KMS-11 (cell line): ENCODE measurements around the gene DHX9.

Experiments
- H2AFZ ChIP-seq: fragments of 200-600 bp; sonication (generic); 2 replicates; pipeline ENCODE4 v1.6.1; 2016; ENCODE audit warnings: antibody characterized with exemption, mixed run types, low read depth
- H3K27ac ChIP-seq: fragments of 200-600 bp; sonication (generic); 2 replicates; pipeline ENCODE4 v1.6.1; 2016; ENCODE audit warnings: mild to moderate bottlenecking, mixed run types
- H3K27me3 ChIP-seq: fragments of 200-600 bp; sonication (generic); 2 replicates; pipeline ENCODE4 v1.6.1; 2017; ENCODE audit warnings: mild to moderate bottlenecking, low read depth, mixed run types, moderate library complexity; ENCODE audit not compliant: insufficient read depth
- H3K36me3 ChIP-seq: fragments of 200-600 bp; sonication (generic); 2 replicates; pipeline ENCODE4 v1.6.1; 2017; ENCODE audit warnings: mild to moderate bottlenecking, mixed run types; ENCODE audit not compliant: insufficient read depth
- H3K4me1 ChIP-seq: fragments of 200-600 bp; sonication (generic); 2 replicates; pipeline ENCODE4 v1.6.1; 2016; ENCODE audit warnings: mild to moderate bottlenecking, low read depth, mixed run types; ENCODE audit not compliant: poor library complexity, severe bottlenecking
- H3K4me2 ChIP-seq: fragments of 200-600 bp; sonication (generic); 2 replicates; pipeline ENCODE4 v1.7.0; 2016; ENCODE audit warnings: mild to moderate bottlenecking, mixed run types
- H3K4me3 ChIP-seq: fragments of 200-600 bp; sonication (generic); IDR thresholded peaks from 2 replicates; pipeline ENCODE4 v1.6.1; 2017; ENCODE audit warnings: low read depth, low read length, mixed read lengths; ENCODE audit not compliant: insufficient read depth
- H3K79me2 ChIP-seq: fragments of 200-600 bp; sonication (generic); 2 replicates; pipeline ENCODE4 v1.6.1; 2016; ENCODE audit warnings: low read depth, mixed run types; ENCODE audit not compliant: insufficient read depth
- H3K9ac ChIP-seq: fragments of 200-600 bp; sonication (generic); 2 replicates; pipeline ENCODE4 v1.6.1; 2016; ENCODE audit warnings: mild to moderate bottlenecking, mixed run types
- H4K20me1 ChIP-seq: fragments of 200-600 bp; sonication (generic); 2 replicates; pipeline ENCODE4 v1.6.1; 2016; ENCODE audit warnings: mild to moderate bottlenecking, mixed run types; ENCODE audit not compliant: insufficient read depth
- CTCF ChIP-seq: fragments of 200-600 bp; sonication (generic); conservative IDR thresholded peaks from 2 replicates; pipeline ENCODE4 v1.6.1; 2017; ENCODE audit warnings: low read depth, mild to moderate bottlenecking, antibody characterized with exemption, low read length, moderate library complexity, mixed read lengths

The DHX9 gene

GRCh38 chr1:182875889-182876288, 36.7 kb downstream of the DHX9 start:
- Histone ChIP-seq H4K20me1 (no peaks in the 10 kb centered on the region), H3K4me2 (no peak overlapping the region), H3K9ac (no peak overlapping the region), H3K4me3 (no peak overlapping the region), H2AFZ (no peak overlapping the region), H3K79me2 (peaks cover 7% of the 10 kb centered on the region; the same call in 1 of the 2 replicates), H3K27me3 (no peaks in the 10 kb centered on the region), H3K27ac (no peak overlapping the region), H3K36me3 (peaks cover 50% of the 10 kb centered on the region; the same call in 1 of the 2 replicates), H3K4me1 (no peaks in the 10 kb centered on the region)
- no peak for TF ChIP-seq CTCF

DNA sequence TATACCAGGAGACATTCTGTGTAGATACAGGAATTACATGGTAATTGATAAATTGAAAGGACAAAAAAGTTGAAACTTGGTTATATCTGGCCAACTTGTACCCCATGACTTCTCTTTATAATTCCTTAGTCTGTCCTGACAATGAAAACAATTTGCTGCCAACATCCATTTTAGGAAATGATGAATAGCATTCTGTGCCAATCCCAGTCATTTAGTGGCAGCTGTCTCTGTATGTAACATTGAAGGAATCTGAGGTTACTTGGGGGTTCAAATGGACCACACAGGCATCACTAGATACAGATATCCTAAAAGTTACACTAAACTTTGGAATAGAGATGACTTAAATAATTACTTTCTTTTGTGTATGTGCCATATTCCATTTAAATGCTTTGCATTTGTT, 38.2 kb downstream of the DHX9 start:
- TF ChIP-seq CTCF, result no peak
- Histone ChIP-seq H3K27ac (no peak overlapping the region), H2AFZ (no peak overlapping the region), H3K36me3 (peaks cover 58% of the 10 kb centered on the region; the same call in 1 of the 2 replicates), H3K27me3 (no peaks in the 10 kb centered on the region), H4K20me1 (no peaks in the 10 kb centered on the region), H3K4me1 (no peaks in the 10 kb centered on the region), H3K9ac (no peak overlapping the region), H3K79me2 (peaks cover 7% of the 10 kb centered on the region; the same call in 1 of the 2 replicates), H3K4me3 (no peak overlapping the region), H3K4me2 (no peak overlapping the region)

DNA sequence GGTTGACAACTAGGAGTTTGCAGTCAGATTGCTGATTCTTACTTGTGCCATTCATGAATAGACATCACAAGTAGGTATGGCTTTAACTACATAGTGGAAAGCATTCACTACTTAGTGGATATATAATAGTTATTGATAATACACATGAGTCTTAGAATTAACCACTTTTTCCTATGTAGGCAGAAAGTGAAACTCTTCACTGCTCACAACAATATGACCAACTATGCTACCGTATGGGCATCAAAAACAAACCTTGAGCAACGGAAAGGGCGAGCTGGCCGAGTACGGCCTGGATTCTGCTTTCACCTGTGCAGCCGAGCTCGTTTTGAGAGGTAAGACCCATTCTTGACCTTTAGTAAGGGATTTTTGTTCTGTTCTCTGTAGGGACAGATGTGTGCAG, 38.7 kb downstream of the DHX9 start:
- Histone ChIP-seq H3K4me1 (no peaks in the 10 kb centered on the region), H3K9ac (no peak overlapping the region), H3K4me3 (no peak overlapping the region), H3K36me3 (peaks cover 58% of the 10 kb centered on the region; the same call in 1 of the 2 replicates), H2AFZ (no peak overlapping the region), H3K79me2 (peaks cover 7% of the 10 kb centered on the region; the same call in 1 of the 2 replicates), H3K27me3 (no peaks in the 10 kb centered on the region), H4K20me1 (no peaks in the 10 kb centered on the region), H3K27ac (no peak overlapping the region), H3K4me2 (no peak overlapping the region)
- TF ChIP-seq CTCF, result no peak

- no peak for TF ChIP-seq CTCF
- Histone ChIP-seq H3K4me2 (no peak overlapping the region), H2AFZ (no peak overlapping the region), H3K79me2 (no peaks in the 10 kb centered on the region), H3K27me3 (no peaks in the 10 kb centered on the region), H3K36me3 (peaks cover 65% of the 10 kb centered on the region), H3K4me3 (no peak overlapping the region), H3K4me1 (peaks cover 24% of the 10 kb centered on the region), H3K9ac (no peak overlapping the region), H4K20me1 (no peaks in the 10 kb centered on the region), H3K27ac (no peak overlapping the region)
Observed at GRCh38 chr1:182884872-182885271, 45.7 kb downstream of the DHX9 start.
